ENCODE results near the gene MOB3A. TPM values are rescaled to one million over a fixed set of nuclear protein-coding genes. Genes with fewer than 3 reads are reported as not detected.
A peak's percentile ranks its signal among the peaks of the same experiment; 100 is the strongest.

The MOB3A gene
- total and polyA plus RNA-seq, 2 of the 13 experiments (the other 11 are each of a cell fraction or from before 2014, with no cell fraction given), result 3.5 to 17.8 TPM

DNA sequence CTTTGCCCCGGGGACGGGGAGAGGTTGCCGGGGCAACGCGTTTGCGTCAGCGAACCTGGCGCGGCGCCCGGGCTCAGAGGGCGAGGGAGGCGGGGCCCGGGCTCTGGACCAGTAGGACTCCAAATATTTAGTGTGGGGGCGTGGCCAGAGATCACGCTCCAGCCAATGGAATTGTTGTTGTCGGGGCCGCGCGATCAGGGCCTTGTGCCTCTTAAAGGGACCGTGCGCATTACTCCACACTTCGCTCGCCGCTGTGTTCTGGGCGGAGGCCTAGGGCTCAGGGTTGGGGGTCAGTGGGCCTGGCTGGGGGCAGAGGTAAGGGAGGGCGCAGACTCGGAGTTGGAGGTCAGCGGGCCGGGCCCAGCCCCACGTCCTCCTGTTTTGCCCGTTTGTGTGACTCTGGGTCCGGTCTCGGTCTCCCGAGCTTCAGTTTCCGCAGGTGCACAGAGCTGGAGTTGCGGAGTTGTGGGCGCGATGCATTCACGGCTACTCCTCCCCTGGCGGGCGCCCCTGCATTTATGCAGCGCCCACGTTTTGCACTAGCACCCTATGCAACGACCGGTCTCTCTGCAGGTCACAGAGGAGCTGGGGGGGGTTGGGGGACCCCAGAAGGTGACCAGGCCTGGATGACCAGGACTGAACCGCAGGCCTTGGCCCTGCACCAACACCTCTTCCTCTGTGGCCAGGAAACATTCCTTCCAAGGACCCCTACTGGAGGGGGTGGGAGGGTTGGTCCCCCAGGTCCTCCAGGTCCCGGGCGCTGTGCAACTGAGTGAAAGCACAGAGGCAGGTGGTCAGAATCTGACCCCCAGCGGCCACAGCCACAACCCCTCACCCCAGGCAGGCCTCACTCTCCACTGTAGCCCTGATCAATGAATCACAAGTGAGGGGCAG, 34.4 kb downstream of the MOB3A start (continued):
- TF ChIP-seq ZEB1 (IDR thresholded peaks at IDR 0.05; ENCODE audit: insufficient replicate concordance, low read depth) (no peak), KDM5A (IDR thresholded peaks at IDR 0.05; ENCODE audit: borderline replicate concordance, low read length) (0 out of 2 replicates have a peak, but pooled peaks have one; percentile 0), ZFP82 (CRISPR knock-in tag; IDR thresholded peaks at IDR 0.05; ENCODE audit: borderline replicate concordance) (peak; percentile 48; the same call in 1 of the 2 replicates), ZZZ3 (CRISPR knock-in tag; IDR thresholded peaks at IDR 0.05; ENCODE audit: borderline replicate concordance) (0 out of 2 replicates have a peak, but pooled peaks have one; percentile 49), ZSCAN20 (CRISPR knock-in tag; IDR thresholded peaks at IDR 0.05; ENCODE audit: borderline replicate concordance) (no peak), PAF1 (CRISPR knock-in tag; IDR thresholded peaks at IDR 0.05) (no peak), BRD4 (CRISPR knock-in tag; IDR thresholded peaks at IDR 0.05) (peak; percentile 59), HNRNPK (IDR thresholded peaks at IDR 0.05; ENCODE audit: low read depth, low read length, poor library complexity, severe bottlenecking) (no peak), RBFOX2 (IDR thresholded peaks at IDR 0.05; ENCODE audit: low read depth, low read length) (peak; percentile 76), FOXC1 (CRISPR knock-in tag; IDR thresholded peaks at IDR 0.05; ENCODE audit: borderline replicate concordance) (peak; percentile 43; the same call in 1 of the 2 replicates), POLR2AphosphoS2 (IDR thresholded peaks at IDR 0.05; ENCODE audit: low read depth, low read length) (0 out of 2 replicates have a peak, but pooled peaks have one; percentile 60), CBFB (CRISPR knock-in tag; IDR thresholded peaks at IDR 0.05) (peak; percentile 28; the same call in 1 of the 2 replicates), HIVEP1 (CRISPR knock-in tag; IDR thresholded peaks at IDR 0.05) (peak; percentile 68), ZFP41 (CRISPR knock-in tag; IDR thresholded peaks at IDR 0.05; ENCODE audit: borderline replicate concordance) (no peak), SIN3B (IDR thresholded peaks at IDR 0.05; ENCODE audit: low read length) (no peak), ZNF703 (CRISPR knock-in tag; IDR thresholded peaks at IDR 0.05; ENCODE audit: borderline replicate concordance) (no peak), TARDBP (CRISPR knock-in tag; IDR thresholded peaks at IDR 0.05) (0 out of 2 replicates have a peak, but pooled peaks have one; percentile 50), PLRG1 (conservative IDR thresholded peaks at IDR 0.05) (no peak)
- TF ChIP-seq, protein P1, sequence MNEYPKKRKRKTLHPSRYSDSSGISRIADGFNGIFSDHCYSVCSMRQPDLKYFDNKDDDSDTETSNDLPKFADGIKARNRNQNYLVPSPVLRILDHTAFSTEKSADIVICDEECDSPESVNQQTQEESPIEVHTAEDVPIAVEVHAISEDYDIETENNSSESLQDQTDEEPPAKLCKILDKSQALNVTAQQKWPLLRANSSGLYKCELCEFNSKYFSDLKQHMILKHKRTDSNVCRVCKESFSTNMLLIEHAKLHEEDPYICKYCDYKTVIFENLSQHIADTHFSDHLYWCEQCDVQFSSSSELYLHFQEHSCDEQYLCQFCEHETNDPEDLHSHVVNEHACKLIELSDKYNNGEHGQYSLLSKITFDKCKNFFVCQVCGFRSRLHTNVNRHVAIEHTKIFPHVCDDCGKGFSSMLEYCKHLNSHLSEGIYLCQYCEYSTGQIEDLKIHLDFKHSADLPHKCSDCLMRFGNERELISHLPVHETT (CRISPR knock-in tag; conservative IDR thresholded peaks at IDR 0.05), result no peak
- TF ChIP-seq, protein P2, sequence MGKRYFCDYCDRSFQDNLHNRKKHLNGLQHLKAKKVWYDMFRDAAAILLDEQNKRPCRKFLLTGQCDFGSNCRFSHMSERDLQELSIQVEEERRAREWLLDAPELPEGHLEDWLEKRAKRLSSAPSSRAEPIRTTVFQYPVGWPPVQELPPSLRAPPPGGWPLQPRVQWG (CRISPR knock-in tag; IDR thresholded peaks at IDR 0.05; ENCODE audit: borderline replicate concordance, low read depth), result no peak
- TF ChIP-seq, protein P3, sequence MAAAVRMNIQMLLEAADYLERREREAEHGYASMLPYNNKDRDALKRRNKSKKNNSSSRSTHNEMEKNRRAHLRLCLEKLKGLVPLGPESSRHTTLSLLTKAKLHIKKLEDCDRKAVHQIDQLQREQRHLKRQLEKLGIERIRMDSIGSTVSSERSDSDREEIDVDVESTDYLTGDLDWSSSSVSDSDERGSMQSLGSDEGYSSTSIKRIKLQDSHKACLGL (CRISPR knock-in tag; IDR thresholded peaks at IDR 0.05), result 0 out of 2 replicates have a peak, but pooled peaks have one; percentile 57

All from HepG2 (cell line).